ENCODE data around the gene GOLPH3.

- TF ChIP-seq, protein P1, sequence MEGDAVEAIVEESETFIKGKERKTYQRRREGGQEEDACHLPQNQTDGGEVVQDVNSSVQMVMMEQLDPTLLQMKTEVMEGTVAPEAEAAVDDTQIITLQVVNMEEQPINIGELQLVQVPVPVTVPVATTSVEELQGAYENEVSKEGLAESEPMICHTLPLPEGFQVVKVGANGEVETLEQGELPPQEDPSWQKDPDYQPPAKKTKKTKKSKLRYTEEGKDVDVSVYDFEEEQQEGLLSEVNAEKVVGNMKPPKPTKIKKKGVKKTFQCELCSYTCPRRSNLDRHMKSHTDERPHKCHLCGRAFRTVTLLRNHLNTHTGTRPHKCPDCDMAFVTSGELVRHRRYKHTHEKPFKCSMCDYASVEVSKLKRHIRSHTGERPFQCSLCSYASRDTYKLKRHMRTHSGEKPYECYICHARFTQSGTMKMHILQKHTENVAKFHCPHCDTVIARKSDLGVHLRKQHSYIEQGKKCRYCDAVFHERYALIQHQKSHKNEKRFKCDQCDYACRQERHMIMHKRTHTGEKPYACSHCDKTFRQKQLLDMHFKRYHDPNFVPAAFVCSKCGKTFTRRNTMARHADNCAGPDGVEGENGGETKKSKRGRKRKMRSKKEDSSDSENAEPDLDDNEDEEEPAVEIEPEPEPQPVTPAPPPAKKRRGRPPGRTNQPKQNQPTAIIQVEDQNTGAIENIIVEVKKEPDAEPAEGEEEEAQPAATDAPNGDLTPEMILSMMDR (conservative IDR thresholded peaks at IDR 0.05; ENCODE audit: low read depth in 2 of 2): no peak
- no peak for TF ChIP-seq CREB1 (CRISPR knock-in tag; IDR thresholded peaks at IDR 0.05; ENCODE audit: low read depth)
- TF ChIP-seq EZH2 (IDR thresholded peaks at IDR 0.05; ENCODE audit: low read depth, unreplicated experiment): no peak
- TF ChIP-seq, protein P2, sequence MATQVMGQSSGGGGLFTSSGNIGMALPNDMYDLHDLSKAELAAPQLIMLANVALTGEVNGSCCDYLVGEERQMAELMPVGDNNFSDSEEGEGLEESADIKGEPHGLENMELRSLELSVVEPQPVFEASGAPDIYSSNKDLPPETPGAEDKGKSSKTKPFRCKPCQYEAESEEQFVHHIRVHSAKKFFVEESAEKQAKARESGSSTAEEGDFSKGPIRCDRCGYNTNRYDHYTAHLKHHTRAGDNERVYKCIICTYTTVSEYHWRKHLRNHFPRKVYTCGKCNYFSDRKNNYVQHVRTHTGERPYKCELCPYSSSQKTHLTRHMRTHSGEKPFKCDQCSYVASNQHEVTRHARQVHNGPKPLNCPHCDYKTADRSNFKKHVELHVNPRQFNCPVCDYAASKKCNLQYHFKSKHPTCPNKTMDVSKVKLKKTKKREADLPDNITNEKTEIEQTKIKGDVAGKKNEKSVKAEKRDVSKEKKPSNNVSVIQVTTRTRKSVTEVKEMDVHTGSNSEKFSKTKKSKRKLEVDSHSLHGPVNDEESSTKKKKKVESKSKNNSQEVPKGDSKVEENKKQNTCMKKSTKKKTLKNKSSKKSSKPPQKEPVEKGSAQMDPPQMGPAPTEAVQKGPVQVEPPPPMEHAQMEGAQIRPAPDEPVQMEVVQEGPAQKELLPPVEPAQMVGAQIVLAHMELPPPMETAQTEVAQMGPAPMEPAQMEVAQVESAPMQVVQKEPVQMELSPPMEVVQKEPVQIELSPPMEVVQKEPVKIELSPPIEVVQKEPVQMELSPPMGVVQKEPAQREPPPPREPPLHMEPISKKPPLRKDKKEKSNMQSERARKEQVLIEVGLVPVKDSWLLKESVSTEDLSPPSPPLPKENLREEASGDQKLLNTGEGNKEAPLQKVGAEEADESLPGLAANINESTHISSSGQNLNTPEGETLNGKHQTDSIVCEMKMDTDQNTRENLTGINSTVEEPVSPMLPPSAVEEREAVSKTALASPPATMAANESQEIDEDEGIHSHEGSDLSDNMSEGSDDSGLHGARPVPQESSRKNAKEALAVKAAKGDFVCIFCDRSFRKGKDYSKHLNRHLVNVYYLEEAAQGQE (IDR thresholded peaks at IDR 0.05; ENCODE audit: unreplicated experiment): no peak
- no peak for TF ChIP-seq STAT1 (IDR thresholded peaks at IDR 0.05; ENCODE audit: unreplicated experiment)
- no peak for TF ChIP-seq POLR2AphosphoS5 (IDR thresholded peaks at IDR 0.05; ENCODE audit: low read depth)
These were observed 57.4 kb downstream of the GOLPH3 start for GRCh38 chr5:32116574-32117313.

All from GM23338 (cell line).